Measurements from ENCODE around the gene SORL1.

The SORL1 gene

DNA sequence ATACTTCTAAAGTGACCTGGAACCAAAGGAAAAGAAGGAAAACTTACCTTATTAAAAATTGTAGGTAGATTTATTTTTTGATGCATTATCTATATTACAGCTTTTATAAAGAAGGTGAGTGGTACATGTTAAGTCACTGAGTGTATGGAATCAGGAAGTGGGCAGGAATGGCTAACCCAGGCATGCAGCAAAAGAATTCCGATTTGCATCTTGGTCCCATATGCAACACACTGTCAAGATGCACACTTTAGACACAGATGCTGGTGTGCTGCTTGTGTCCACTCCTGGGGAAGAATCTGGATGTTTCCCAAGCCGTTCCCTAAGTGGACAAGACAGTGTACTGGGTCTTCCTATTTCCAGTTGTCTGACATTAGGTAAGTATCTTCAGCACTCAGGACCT lies 100.5 kb downstream of the SORL1 start:
- no peaks in the 10 kb centered on the region for H3K9me2 ChIP-seq (ENCODE audit: low read depth, low read length)
- H3K9me3 ChIP-seq (ENCODE audit: low read length) = no peaks in the 10 kb centered on the region
- peaks cover 92% of the 10 kb centered on the region for H3K36me3 ChIP-seq (ENCODE audit: insufficient read depth, low read length)
- no peak overlapping the region for H3K4me2 ChIP-seq (ENCODE audit: low read length)
- H3K4me3 ChIP-seq (ENCODE audit: low read depth, low read length, poor library complexity, severe bottlenecking) = no peak overlapping the region
- H3K27ac ChIP-seq (ENCODE audit: low read depth, low read length, poor library complexity, severe bottlenecking) = no peak overlapping the region
- H2AFZ ChIP-seq (ENCODE audit: low read length) = no peak overlapping the region
- no peaks in the 10 kb centered on the region for H3K27me3 ChIP-seq (ENCODE audit: insufficient read depth, low read length)
- H3F3A ChIP-seq (ENCODE audit: insufficient read depth, low read length) = no peaks in the 10 kb centered on the region
- no peaks in the 10 kb centered on the region for H4K20me1 ChIP-seq (ENCODE audit: insufficient read depth, low read length)
- no peaks in the 10 kb centered on the region for H3K4me1 ChIP-seq (ENCODE audit: insufficient read depth, low read length, severe bottlenecking)
- TF ChIP-seq, protein P1, sequence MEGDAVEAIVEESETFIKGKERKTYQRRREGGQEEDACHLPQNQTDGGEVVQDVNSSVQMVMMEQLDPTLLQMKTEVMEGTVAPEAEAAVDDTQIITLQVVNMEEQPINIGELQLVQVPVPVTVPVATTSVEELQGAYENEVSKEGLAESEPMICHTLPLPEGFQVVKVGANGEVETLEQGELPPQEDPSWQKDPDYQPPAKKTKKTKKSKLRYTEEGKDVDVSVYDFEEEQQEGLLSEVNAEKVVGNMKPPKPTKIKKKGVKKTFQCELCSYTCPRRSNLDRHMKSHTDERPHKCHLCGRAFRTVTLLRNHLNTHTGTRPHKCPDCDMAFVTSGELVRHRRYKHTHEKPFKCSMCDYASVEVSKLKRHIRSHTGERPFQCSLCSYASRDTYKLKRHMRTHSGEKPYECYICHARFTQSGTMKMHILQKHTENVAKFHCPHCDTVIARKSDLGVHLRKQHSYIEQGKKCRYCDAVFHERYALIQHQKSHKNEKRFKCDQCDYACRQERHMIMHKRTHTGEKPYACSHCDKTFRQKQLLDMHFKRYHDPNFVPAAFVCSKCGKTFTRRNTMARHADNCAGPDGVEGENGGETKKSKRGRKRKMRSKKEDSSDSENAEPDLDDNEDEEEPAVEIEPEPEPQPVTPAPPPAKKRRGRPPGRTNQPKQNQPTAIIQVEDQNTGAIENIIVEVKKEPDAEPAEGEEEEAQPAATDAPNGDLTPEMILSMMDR (IDR thresholded peaks at IDR 0.05; ENCODE audit: low read length) = no peak
- TF ChIP-seq EZH2 (IDR thresholded peaks at IDR 0.05; ENCODE audit: borderline replicate concordance, low read length) = no peak
- H3K9ac ChIP-seq (ENCODE audit: low read length) = no peak overlapping the region
- H3K79me2 ChIP-seq (ENCODE audit: insufficient read depth, low read length) = no peaks in the 10 kb centered on the region

DNA sequence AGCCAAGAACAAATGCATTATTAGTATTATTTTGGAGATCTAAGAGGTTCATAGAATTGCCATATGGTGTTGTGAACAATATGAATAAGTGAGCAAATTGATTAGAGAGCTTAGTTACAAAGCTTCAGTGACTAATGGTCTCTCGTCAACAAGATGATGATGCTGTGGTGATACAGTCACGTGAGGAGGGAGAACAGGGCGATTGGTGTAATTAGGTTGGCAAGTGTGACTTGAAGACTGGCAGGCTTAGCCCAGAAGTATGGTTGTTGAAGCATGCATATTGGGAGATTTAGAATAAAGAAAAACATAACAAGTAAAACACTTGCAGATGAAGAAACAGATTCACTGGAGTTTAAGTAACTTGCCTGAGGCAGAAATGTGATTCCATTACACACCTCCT lies 101.3 kb downstream of the SORL1 start:
- Histone ChIP-seq H3K9ac (ENCODE audit: low read length) (no peak overlapping the region), H3K27me3 (ENCODE audit: insufficient read depth, low read length) (no peaks in the 10 kb centered on the region), H3K4me1 (ENCODE audit: insufficient read depth, low read length, severe bottlenecking) (no peaks in the 10 kb centered on the region), H3K79me2 (ENCODE audit: insufficient read depth, low read length) (no peaks in the 10 kb centered on the region), H3F3A (ENCODE audit: insufficient read depth, low read length) (no peaks in the 10 kb centered on the region), H3K9me3 (ENCODE audit: low read length) (no peaks in the 10 kb centered on the region), H2AFZ (ENCODE audit: low read length) (no peak overlapping the region), H3K27ac (ENCODE audit: low read depth, low read length, poor library complexity, severe bottlenecking) (no peak overlapping the region), H3K36me3 (ENCODE audit: insufficient read depth, low read length) (peaks cover 91% of the 10 kb centered on the region), H3K9me2 (ENCODE audit: low read depth, low read length) (no peaks in the 10 kb centered on the region), H3K4me2 (ENCODE audit: low read length) (no peak overlapping the region), H4K20me1 (ENCODE audit: insufficient read depth, low read length) (no peaks in the 10 kb centered on the region), H3K4me3 (ENCODE audit: low read depth, low read length, poor library complexity, severe bottlenecking) (no peak overlapping the region)
- TF ChIP-seq, protein P1 (IDR thresholded peaks at IDR 0.05; ENCODE audit: low read length) = no peak
- TF ChIP-seq EZH2 (IDR thresholded peaks at IDR 0.05; ENCODE audit: borderline replicate concordance, low read length) = no peak

DNA sequence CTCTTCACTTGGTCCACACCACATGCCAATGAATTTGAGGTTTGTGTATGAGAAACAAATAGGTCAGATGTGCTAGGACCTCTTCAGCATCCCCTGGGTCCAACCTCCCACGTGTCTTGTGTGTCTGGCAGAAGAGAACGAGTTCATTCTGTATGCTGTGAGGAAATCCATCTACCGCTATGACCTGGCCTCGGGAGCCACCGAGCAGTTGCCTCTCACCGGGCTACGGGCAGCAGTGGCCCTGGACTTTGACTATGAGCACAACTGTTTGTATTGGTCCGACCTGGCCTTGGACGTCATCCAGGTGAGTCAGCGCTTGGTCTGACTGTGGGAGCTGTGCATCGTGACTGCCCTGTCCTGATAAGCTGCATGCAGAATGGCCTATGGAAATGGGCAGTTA lies 101.7 kb downstream of the SORL1 start:
- H3K4me2 ChIP-seq (ENCODE audit: low read length) = no peak overlapping the region
- H3K9me3 ChIP-seq (ENCODE audit: low read length) = no peaks in the 10 kb centered on the region
- H3K4me1 ChIP-seq (ENCODE audit: insufficient read depth, low read length, severe bottlenecking) = no peaks in the 10 kb centered on the region
- H3K27me3 ChIP-seq (ENCODE audit: insufficient read depth, low read length) = no peaks in the 10 kb centered on the region
- H3K9me2 ChIP-seq (ENCODE audit: low read depth, low read length) = no peaks in the 10 kb centered on the region
- TF ChIP-seq EZH2 (IDR thresholded peaks at IDR 0.05; ENCODE audit: borderline replicate concordance, low read length) = no peak
- TF ChIP-seq, protein P1 (IDR thresholded peaks at IDR 0.05; ENCODE audit: low read length) = no peak
- peaks cover 93% of the 10 kb centered on the region for H3K36me3 ChIP-seq (ENCODE audit: insufficient read depth, low read length)
- no peak overlapping the region for H3K4me3 ChIP-seq (ENCODE audit: low read depth, low read length, poor library complexity, severe bottlenecking)
- H4K20me1 ChIP-seq (ENCODE audit: insufficient read depth, low read length) = no peaks in the 10 kb centered on the region
- no peak overlapping the region for H3K27ac ChIP-seq (ENCODE audit: low read depth, low read length, poor library complexity, severe bottlenecking)
- H2AFZ ChIP-seq (ENCODE audit: low read length) = no peak overlapping the region
- no peaks in the 10 kb centered on the region for H3F3A ChIP-seq (ENCODE audit: insufficient read depth, low read length)
- H3K9ac ChIP-seq (ENCODE audit: low read length) = no peak overlapping the region
- H3K79me2 ChIP-seq (ENCODE audit: insufficient read depth, low read length) = no peaks in the 10 kb centered on the region
